ENCODE measurements around the gene SLC47A1.

GRCh38 chr17:19513897-19514488, 19.7 kb upstream of the SLC47A1 start:
- peak in 1 of 3 donors; percentile 40 for TF ChIP-seq POLR2AphosphoS5 (IDR thresholded peaks at IDR 0.05)
- TF ChIP-seq EP300 (IDR thresholded peaks at IDR 0.05) = no peak

Data from stomach (tissue), 4 donors.